ENCODE results near the gene EPN2.

The EPN2 gene

GRCh38 chr17:19322129-19322505, 85.0 kb downstream of the EPN2 start:
- peaks cover 23 to 44% of the 10 kb centered on the region in 2 donors for H3K36me3 Mint-ChIP-seq
- peaks cover 0 to 5% of the 10 kb centered on the region in 2 donors for H3K9me3 Mint-ChIP-seq
- no peak overlapping the region for H3K4me3 Mint-ChIP-seq
- no peaks in the 10 kb centered on the region for H3K4me1 Mint-ChIP-seq
- ATAC-seq (replicated peaks) (no peak), DNase-seq (no peak)
- no peak overlapping the region for H3K27ac Mint-ChIP-seq
- peaks cover 0 to 18% of the 10 kb centered on the region in 2 donors for H3K27me3 Mint-ChIP-seq

- peaks cover 0 to 12% of the 10 kb centered on the region in 2 donors for H3K27me3 Mint-ChIP-seq
These were observed 85.7 kb downstream of the EPN2 start for GRCh38 chr17:19322861-19323260.

GRCh38 chr17:19325542-19325941, 88.4 kb downstream of the EPN2 start:
- Mint-ChIP-seq H3K9me3 (peaks cover 0 to 5% of the 10 kb centered on the region in 2 donors), H3K4me3 (no peak overlapping the region), H3K27me3 (peaks cover 0 to 12% of the 10 kb centered on the region in 2 donors), H3K27ac (no peak overlapping the region), H3K4me1 (no peaks in the 10 kb centered on the region), H3K36me3 (peaks cover 13 to 45% of the 10 kb centered on the region in 2 donors)
- ATAC-seq (replicated peaks) (no peak), DNase-seq (no peak)

More at GRCh38 chr17:19322861-19323260, 85.7 kb downstream of the EPN2 start:
- Mint-ChIP-seq H3K36me3 (peaks cover 17 to 41% of the 10 kb centered on the region in 2 donors), H3K4me1 (no peaks in the 10 kb centered on the region), H3K27ac (no peak overlapping the region), H3K9me3 (peaks cover 0 to 5% of the 10 kb centered on the region in 2 donors), H3K4me3 (no peak overlapping the region)
- no peak for DNase-seq
- no peak for ATAC-seq (replicated peaks)

- Mint-ChIP-seq H3K27ac (no peak overlapping the region), H3K36me3 (peaks cover 16 to 42% of the 10 kb centered on the region in 2 donors), H3K27me3 (no peaks in the 10 kb centered on the region), H3K9me3 (peaks cover 0 to 5% of the 10 kb centered on the region in 2 donors), H3K4me3 (no peak overlapping the region), H3K4me1 (peaks cover 0 to 3% of the 10 kb centered on the region in 2 donors)
- ATAC-seq (replicated peaks) (no peak), DNase-seq (no peak)
These were observed 90.0 kb downstream of the EPN2 start for GRCh38 chr17:19327031-19327783.

- Mint-ChIP-seq H3K4me1 (peaks cover 7 to 10% of the 10 kb centered on the region in 2 donors), H3K27ac (no peak overlapping the region), H3K9me3 (peaks cover 0 to 5% of the 10 kb centered on the region in 2 donors), H3K27me3 (peaks cover 0 to 6% of the 10 kb centered on the region in 2 donors), H3K4me3 (no peak overlapping the region), H3K36me3 (peaks cover 16 to 40% of the 10 kb centered on the region in 2 donors)
- DNase-seq (no peak), ATAC-seq (replicated peaks) (no peak)
These were observed 91.4 kb downstream of the EPN2 start for GRCh38 chr17:19328441-19329061.

GRCh38 chr17:19329136-19329535, 92.0 kb downstream of the EPN2 start:
- H3K4me3 Mint-ChIP-seq = no peak overlapping the region
- ATAC-seq (replicated peaks) (no peak), DNase-seq (no peak)
- H3K27ac Mint-ChIP-seq = no peak overlapping the region
- H3K9me3 Mint-ChIP-seq = peaks cover 0 to 5% of the 10 kb centered on the region in 2 donors
- H3K4me1 Mint-ChIP-seq = peaks cover 7 to 10% of the 10 kb centered on the region in 2 donors
- H3K27me3 Mint-ChIP-seq = peaks cover 0 to 6% of the 10 kb centered on the region in 2 donors
- peaks cover 15 to 37% of the 10 kb centered on the region in 2 donors for H3K36me3 Mint-ChIP-seq

GRCh38 chr17:19329839-19330238, 92.7 kb downstream of the EPN2 start:
- Mint-ChIP-seq H3K4me3 (no peak overlapping the region), H3K27ac (no peak overlapping the region), H3K27me3 (peaks cover 0 to 6% of the 10 kb centered on the region in 2 donors), H3K9me3 (peaks cover 0 to 5% of the 10 kb centered on the region in 2 donors), H3K4me1 (peaks cover 7 to 10% of the 10 kb centered on the region in 2 donors), H3K36me3 (peaks cover 19 to 39% of the 10 kb centered on the region in 2 donors)
- DNase-seq (no peak), ATAC-seq (replicated peaks) (no peak)

- peaks cover 7 to 10% of the 10 kb centered on the region in 2 donors for H3K4me1 Mint-ChIP-seq
- peak overlapping the region; percentile 20 for H3K27ac Mint-ChIP-seq
- peaks cover 18 to 36% of the 10 kb centered on the region in 2 donors for H3K36me3 Mint-ChIP-seq
- H3K27me3 Mint-ChIP-seq = peaks cover 0 to 7% of the 10 kb centered on the region in 2 donors
- no peak overlapping the region for H3K4me3 Mint-ChIP-seq
- ATAC-seq (replicated peaks) (no peak), DNase-seq (no peak)
- H3K9me3 Mint-ChIP-seq = peaks cover 0 to 5% of the 10 kb centered on the region in 2 donors
These were observed 93.1 kb downstream of the EPN2 start for GRCh38 chr17:19330271-19330670.

- Mint-ChIP-seq H3K4me1 (peaks cover 7 to 10% of the 10 kb centered on the region in 2 donors), H3K9me3 (peaks cover 0 to 3% of the 10 kb centered on the region in 2 donors), H3K27me3 (peaks cover 0 to 16% of the 10 kb centered on the region in 2 donors), H3K27ac (no peak overlapping the region), H3K36me3 (peaks cover 19 to 31% of the 10 kb centered on the region in 2 donors), H3K4me3 (no peak overlapping the region)
- no peak for DNase-seq
- ATAC-seq (replicated peaks) = no peak
These were observed 94.0 kb downstream of the EPN2 start for GRCh38 chr17:19331134-19331533.

GRCh38 chr17:19331543-19332245, 94.5 kb downstream of the EPN2 start:
- peaks cover 7 to 10% of the 10 kb centered on the region in 2 donors for H3K4me1 Mint-ChIP-seq
- no peak for ATAC-seq (replicated peaks)
- H3K27ac Mint-ChIP-seq = no peak overlapping the region
- H3K36me3 Mint-ChIP-seq = peaks cover 13 to 28% of the 10 kb centered on the region in 2 donors
- H3K9me3 Mint-ChIP-seq = no peaks in the 10 kb centered on the region
- peaks cover 0 to 16% of the 10 kb centered on the region in 2 donors for H3K27me3 Mint-ChIP-seq
- no peak for DNase-seq
- no peak overlapping the region for H3K4me3 Mint-ChIP-seq

- Mint-ChIP-seq H3K27ac (no peak overlapping the region), H3K36me3 (peaks cover 10 to 22% of the 10 kb centered on the region in 2 donors), H3K4me1 (peaks cover 7 to 16% of the 10 kb centered on the region in 2 donors), H3K9me3 (no peaks in the 10 kb centered on the region), H3K27me3 (peaks cover 3 to 22% of the 10 kb centered on the region in 2 donors), H3K4me3 (no peak overlapping the region)
- peak; percentile 58 to 79 for ATAC-seq (replicated peaks)
- DNase-seq = peak; percentile 25
These were observed 95.4 kb downstream of the EPN2 start for GRCh38 chr17:19332371-19333131.

- ATAC-seq (replicated peaks) (no peak), DNase-seq (no peak)
These were observed 95.9 kb downstream of the EPN2 start for GRCh38 chr17:19333132-19333440.

GRCh38 chr17:19333736-19334290, 96.6 kb downstream of the EPN2 start:
- ATAC-seq (replicated peaks) (no peak), DNase-seq (no peak)
- H3K36me3 Mint-ChIP-seq = peaks cover 10 to 20% of the 10 kb centered on the region in 2 donors
- H3K9me3 Mint-ChIP-seq = no peaks in the 10 kb centered on the region
- peaks cover 3 to 22% of the 10 kb centered on the region in 2 donors for H3K27me3 Mint-ChIP-seq
- H3K27ac Mint-ChIP-seq = no peak overlapping the region
- peaks cover 7 to 16% of the 10 kb centered on the region in 2 donors for H3K4me1 Mint-ChIP-seq
- no peak overlapping the region for H3K4me3 Mint-ChIP-seq

More at GRCh38 chr17:19333132-19333440, 95.9 kb downstream of the EPN2 start:
- Mint-ChIP-seq H3K27ac (no peak overlapping the region), H3K9me3 (no peaks in the 10 kb centered on the region), H3K36me3 (peaks cover 10 to 22% of the 10 kb centered on the region in 2 donors), H3K27me3 (peaks cover 3 to 22% of the 10 kb centered on the region in 2 donors), H3K4me3 (no peak overlapping the region), H3K4me1 (peaks cover 7 to 16% of the 10 kb centered on the region in 2 donors)

All from stimulated activated naive B cell treated with anti-CD40 and anti-IgM and Interleukin-4, amounts not matched to agents 10 μg/mL and 1 μg/mL and 100 μg/mL, for 72 hours (primary cell).